Mucosa of descending colon (tissue), 3 donors: ENCODE data around the gene ZFHX2. TPM values are rescaled to one million over a fixed set of nuclear protein-coding genes. Genes with fewer than 3 reads are reported as not detected.

Experiments
- ATAC-seq: fragments of 200-7000 bp; cut with Tn5 transposase; one replicate; pipeline ENCODE4 v1.9.1; 2020; ENCODE audit warnings: mild to moderate bottlenecking, moderate library complexity
- DNase-seq, 3 donors: peaks; one replicate each; pipeline ENCODE4 v3.0.0-alpha.2; 2020
- H3K36me3 ChIP-seq: fragments of 200-600 bp; one replicate; pipeline ENCODE4 v1.8.0; 2021; ENCODE audit warnings: low read depth, mild to moderate bottlenecking
- H3K4me1 ChIP-seq: fragments of 200-600 bp; one replicate; pipeline ENCODE4 v1.8.0; 2021; ENCODE audit warnings: low read depth, mild to moderate bottlenecking
- H3K4me3 ChIP-seq: fragments of 200-600 bp; one replicate; pipeline ENCODE4 v1.8.0; 2021; ENCODE audit warnings: mild to moderate bottlenecking
- H3K9me3 ChIP-seq: fragments of 200-600 bp; one replicate; pipeline ENCODE4 v1.8.0; 2021; ENCODE audit warnings: mild to moderate bottlenecking
- intact Hi-C, 2 donors: fragments of 100-400 bp; cut with DNase I in 1 of 2; cut with micrococcal nuclease in 1 of 2; formaldehyde crosslinking; loops; one replicate each; pipeline versions ENCODE4 v1.11.0 to v1.11.1; 2022; cut with DNase I, micrococcal nuclease
- total RNA-seq, 3 donors: library from RNA; stranded (reverse); fragmentation: NEBNext Ultra II Directional in 2 of 3; extraction: Animal tissue kit (Norgen Biotek cat#: 25700) in 2 of 3; gene quantifications; one replicate each; pipeline versions ENCODE4 v1.2.1 to v1.2.4, GENCODE V29; 2021 to 2023
- TF ChIP-seq, protein P1 (sequence below): fragments of 200-600 bp; IDR thresholded peaks from one replicate; pipeline ENCODE4 v1.8.0; 2022; ENCODE audit warnings: antibody characterized with exemption, mild to moderate bottlenecking
- donor health status: DM: no; HTN: no; CAD: no; lungs with moderate emphysema.
- donor health status: DM: no; HTN: no; CAD: no.
- donor health status: DM: no; HTN: yes; CAD: no.

ZFHX2 gene
- total RNA-seq, 3 donors from 2014 or later, result 0.92 to 3.2 (median 1.6) TPM

- H3K4me1 ChIP-seq, result peaks cover 20% of the 10 kb centered on the region
- no peak for ATAC-seq
- no peak overlapping the region for H3K4me3 ChIP-seq
- intact Hi-C loops, result no loop called here
- TF ChIP-seq, protein P1, sequence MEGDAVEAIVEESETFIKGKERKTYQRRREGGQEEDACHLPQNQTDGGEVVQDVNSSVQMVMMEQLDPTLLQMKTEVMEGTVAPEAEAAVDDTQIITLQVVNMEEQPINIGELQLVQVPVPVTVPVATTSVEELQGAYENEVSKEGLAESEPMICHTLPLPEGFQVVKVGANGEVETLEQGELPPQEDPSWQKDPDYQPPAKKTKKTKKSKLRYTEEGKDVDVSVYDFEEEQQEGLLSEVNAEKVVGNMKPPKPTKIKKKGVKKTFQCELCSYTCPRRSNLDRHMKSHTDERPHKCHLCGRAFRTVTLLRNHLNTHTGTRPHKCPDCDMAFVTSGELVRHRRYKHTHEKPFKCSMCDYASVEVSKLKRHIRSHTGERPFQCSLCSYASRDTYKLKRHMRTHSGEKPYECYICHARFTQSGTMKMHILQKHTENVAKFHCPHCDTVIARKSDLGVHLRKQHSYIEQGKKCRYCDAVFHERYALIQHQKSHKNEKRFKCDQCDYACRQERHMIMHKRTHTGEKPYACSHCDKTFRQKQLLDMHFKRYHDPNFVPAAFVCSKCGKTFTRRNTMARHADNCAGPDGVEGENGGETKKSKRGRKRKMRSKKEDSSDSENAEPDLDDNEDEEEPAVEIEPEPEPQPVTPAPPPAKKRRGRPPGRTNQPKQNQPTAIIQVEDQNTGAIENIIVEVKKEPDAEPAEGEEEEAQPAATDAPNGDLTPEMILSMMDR, result peak; percentile 88
- H3K36me3 ChIP-seq, result peaks cover 4% of the 10 kb centered on the region
- H3K9me3 ChIP-seq, result no peaks in the 10 kb centered on the region
- DNase-seq, result peak in 2 of 3 donors; percentile 56 to 65
These were observed 7.7 kb upstream of the ZFHX2 start for GRCh38 chr14:23559010-23559925.

DNA sequence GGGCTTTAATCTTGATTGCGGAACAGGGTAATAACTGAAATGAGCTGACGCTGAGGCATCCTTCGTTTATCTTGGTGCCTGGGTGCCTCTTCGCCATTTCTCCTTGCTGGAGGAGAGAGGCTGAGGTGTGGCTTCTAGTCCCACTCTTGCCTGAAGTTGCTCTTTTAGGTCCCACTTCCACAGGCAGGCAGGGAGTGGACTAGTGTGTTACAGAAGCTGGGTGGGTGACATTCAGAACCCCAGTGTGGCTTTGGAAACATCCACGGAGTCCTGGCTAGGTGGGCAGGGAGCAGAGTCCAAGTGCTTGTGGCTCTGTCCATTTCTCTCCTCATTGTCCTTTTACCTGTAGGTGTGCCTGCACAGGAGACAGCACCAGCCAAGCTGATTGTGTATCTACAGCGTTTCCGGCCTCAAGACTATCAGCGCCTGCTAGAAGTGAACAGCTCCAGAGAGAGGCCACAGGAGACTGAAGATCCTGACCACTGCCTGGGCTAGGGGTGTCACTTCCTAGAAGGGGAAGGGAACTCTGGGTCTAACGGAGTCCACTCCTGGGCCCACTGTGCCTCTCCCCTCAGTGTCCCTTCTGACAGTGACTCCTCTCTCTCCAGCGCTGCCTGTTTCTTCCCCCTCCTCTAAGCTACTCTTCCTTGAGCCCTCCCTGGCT is 6.9 kb upstream of the ZFHX2 start:
- DNase-seq, result no peak
- Histone ChIP-seq H3K36me3 (peaks cover 4% of the 10 kb centered on the region), H3K4me3 (no peak overlapping the region), H3K9me3 (no peaks in the 10 kb centered on the region), H3K4me1 (peaks cover 20% of the 10 kb centered on the region)
- TF ChIP-seq, protein P1, result no peak
- intact Hi-C loops, result no loop called here
- ATAC-seq, result no peak

GRCh38 chr14:23557946-23558345 is 6.4 kb upstream of the ZFHX2 start:
- H3K4me1 ChIP-seq, result peaks cover 20% of the 10 kb centered on the region
- H3K4me3 ChIP-seq, result no peak overlapping the region
- no peak for DNase-seq
- no peaks in the 10 kb centered on the region for H3K9me3 ChIP-seq
- TF ChIP-seq, protein P1, result no peak
- no peak for ATAC-seq
- intact Hi-C loops, result no loop called here
- peaks cover 4% of the 10 kb centered on the region for H3K36me3 ChIP-seq

DNA sequence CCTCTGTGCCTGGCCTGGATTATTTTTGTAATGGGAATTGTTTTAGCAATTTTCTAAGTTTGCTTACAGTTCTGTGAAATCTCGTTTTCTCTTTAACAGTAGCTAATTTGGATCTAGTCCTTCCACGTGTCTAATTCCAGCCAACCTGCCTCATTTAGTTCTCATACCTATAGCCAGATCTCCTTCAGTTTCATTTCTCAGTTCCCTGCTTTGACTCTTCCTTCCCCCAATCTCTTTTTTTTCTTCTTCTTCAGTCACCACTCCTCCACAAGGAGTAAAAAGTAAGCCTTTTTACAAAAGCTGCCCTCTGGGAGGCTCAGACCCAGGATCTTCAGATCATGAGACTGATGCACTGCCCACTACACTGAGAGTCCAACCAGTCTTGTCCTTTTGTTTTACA is 6.0 kb upstream of the ZFHX2 start:
- Histone ChIP-seq H3K9me3 (no peaks in the 10 kb centered on the region), H3K36me3 (peaks cover 4% of the 10 kb centered on the region), H3K4me1 (peaks cover 20% of the 10 kb centered on the region), H3K4me3 (no peak overlapping the region)
- no peak for DNase-seq
- TF ChIP-seq, protein P1, result no peak
- intact Hi-C loops, result no loop called here
- ATAC-seq, result no peak

DNA sequence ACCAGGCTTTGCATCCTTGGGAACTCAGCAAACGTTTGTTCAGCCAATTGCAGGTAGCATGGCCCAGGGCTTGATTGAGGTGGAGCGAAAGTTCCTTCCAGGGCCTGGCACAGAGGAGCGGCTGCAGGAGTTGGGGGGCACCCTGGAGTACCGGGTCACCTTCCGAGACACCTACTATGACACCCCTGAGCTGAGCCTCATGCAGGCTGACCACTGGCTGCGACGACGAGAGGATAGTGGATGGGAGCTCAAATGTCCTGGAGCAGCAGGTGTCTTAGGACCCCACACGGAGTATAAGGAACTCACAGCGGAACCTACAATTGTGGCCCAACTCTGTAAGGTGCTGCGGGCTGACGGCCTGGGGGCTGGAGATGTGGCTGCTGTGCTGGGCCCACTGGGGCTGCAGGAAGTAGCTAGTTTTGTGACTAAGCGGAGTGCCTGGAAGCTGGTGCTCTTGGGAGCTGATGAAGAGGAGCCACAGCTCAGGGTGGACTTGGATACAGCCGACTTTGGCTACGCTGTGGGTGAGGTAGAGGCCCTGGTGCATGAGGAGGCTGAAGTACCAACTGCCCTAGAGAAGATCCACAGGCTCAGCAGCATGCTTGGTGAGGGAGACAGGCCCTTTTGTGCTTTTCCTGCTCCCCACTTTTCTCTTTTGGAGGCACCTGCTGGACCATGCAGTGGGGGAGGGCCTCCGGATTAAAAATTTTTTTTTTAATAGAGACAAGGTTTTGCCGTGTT is 5.3 kb upstream of the ZFHX2 start:
- TF ChIP-seq, protein P1, result no peak
- intact Hi-C loops, result no loop called here
- no peak overlapping the region for H3K4me3 ChIP-seq
- peak; percentile 8 for ATAC-seq
- peaks cover 4% of the 10 kb centered on the region for H3K36me3 ChIP-seq
- no peaks in the 10 kb centered on the region for H3K9me3 ChIP-seq
- peaks cover 22% of the 10 kb centered on the region for H3K4me1 ChIP-seq
- DNase-seq, result no peak
